ENCODE data around the gene KCND3. TPM values are rescaled to one million over a fixed set of nuclear protein-coding genes. Genes with fewer than 3 reads are reported as not detected.

Gene KCND3
- total RNA-seq, 4 donors from 2014 or later = 4.8 to 11.1 (median 5.7) TPM

GRCh38 chr1:111739194-111739924 is 250.1 kb downstream of the KCND3 start, which contains the start of gene INKA2:
TSS of gene INKA2 (minus strand) at chr1:111739395. CDS start at chr1:111739242, 153 bp downstream.
- TF ChIP-seq CTCF (IDR thresholded peaks at IDR 0.05; ENCODE audit: low read depth) = no peak

- TF ChIP-seq CTCF (IDR thresholded peaks at IDR 0.05; ENCODE audit: low read depth) = no peak
Observed at GRCh38 chr1:111738436-111739193, 250.9 kb downstream of the KCND3 start.

- no peak for TF ChIP-seq CTCF (IDR thresholded peaks at IDR 0.05; ENCODE audit: low read depth)
Observed at GRCh38 chr1:111738133-111738435, 251.4 kb downstream of the KCND3 start.

GRCh38 chr1:111737216-111738132 is 252.0 kb downstream of the KCND3 start:
- no peak for TF ChIP-seq CTCF (IDR thresholded peaks at IDR 0.05; ENCODE audit: low read depth)

- TF ChIP-seq CTCF (IDR thresholded peaks at IDR 0.05; ENCODE audit: low read depth) = no peak
Observed at GRCh38 chr1:111736548-111737215, 252.8 kb downstream of the KCND3 start.

GRCh38 chr1:111735858-111736544 is 253.5 kb downstream of the KCND3 start:
- no peak for TF ChIP-seq CTCF (IDR thresholded peaks at IDR 0.05; ENCODE audit: low read depth)
